ENCODE results near the gene SDK1. TPM values are rescaled to one million over a fixed set of nuclear protein-coding genes. Genes with fewer than 3 reads are reported as not detected.

The SDK1 gene
- total RNA-seq, 4 donors from 2014 or later: 2.0 to 9.3 (median 3.8) TPM

GRCh38 chr7:3327099-3327498 lies 26.0 kb downstream of the SDK1 start:
- H3K27ac ChIP-seq: no peak overlapping the region
- H3K9me3 ChIP-seq: no peaks in the 10 kb centered on the region
- 77 to 86% methylated on average over 2 of the region's 2 CpGs for WGBS, 2 donors
- intact Hi-C loops (cut with DNase I): no loop called here
- DNase-seq: no peak
- H3K36me3 ChIP-seq: no peaks in the 10 kb centered on the region
- H3K4me1 ChIP-seq: no peaks in the 10 kb centered on the region
- H3K4me3 ChIP-seq: no peak overlapping the region
- H3K27me3 ChIP-seq: peaks cover 0 to 4% (median 0%) of the 10 kb centered on the region in 4 donors
- TF ChIP-seq POLR2A (IDR thresholded peaks at IDR 0.05) (no peak), CTCF (IDR thresholded peaks at IDR 0.05) (no peak)

GRCh38 chr7:3327655-3328054 lies 26.6 kb downstream of the SDK1 start:
- WGBS, 2 donors: 90 to 97% methylated on average over 5 of the region's 5 CpGs
- Histone ChIP-seq H3K27ac (no peak overlapping the region), H3K36me3 (no peaks in the 10 kb centered on the region), H3K27me3 (peaks cover 0 to 3% (median 0%) of the 10 kb centered on the region in 4 donors), H3K4me3 (no peak overlapping the region), H3K9me3 (no peaks in the 10 kb centered on the region), H3K4me1 (no peaks in the 10 kb centered on the region)
- no peak for DNase-seq
- no peak for TF ChIP-seq CTCF (IDR thresholded peaks at IDR 0.05)
- no peak for TF ChIP-seq POLR2A (IDR thresholded peaks at IDR 0.05)
- intact Hi-C loops (cut with DNase I): no loop called here

- H3K9me3 ChIP-seq: no peaks in the 10 kb centered on the region
- intact Hi-C loops (cut with DNase I): no loop called here
- DNase-seq: no peak
- WGBS, 2 donors: 60 to 70% methylated on average over 2 of the region's 2 CpGs
- peaks cover 0 to 14% (median 0%) of the 10 kb centered on the region in 4 donors for H3K27me3 ChIP-seq
- H3K4me3 ChIP-seq: no peak overlapping the region
- H3K4me1 ChIP-seq: peaks cover 0 to 5% (median 0%) of the 10 kb centered on the region in 3 donors
- TF ChIP-seq CTCF (IDR thresholded peaks at IDR 0.05): no peak
- no peak for TF ChIP-seq POLR2A (IDR thresholded peaks at IDR 0.05)
- no peaks in the 10 kb centered on the region for H3K36me3 ChIP-seq
- no peak overlapping the region for H3K27ac ChIP-seq
These were observed 31.3 kb downstream of the SDK1 start for GRCh38 chr7:3332308-3332707.

- no peaks in the 10 kb centered on the region for H3K36me3 ChIP-seq
- TF ChIP-seq POLR2A (IDR thresholded peaks at IDR 0.05): no peak
- no peak for TF ChIP-seq CTCF (IDR thresholded peaks at IDR 0.05)
- peaks cover 0 to 5% (median 0%) of the 10 kb centered on the region in 3 donors for H3K4me1 ChIP-seq
- no peak overlapping the region for H3K4me3 ChIP-seq
- H3K27me3 ChIP-seq: peaks cover 0 to 14% (median 0%) of the 10 kb centered on the region in 4 donors
- no peak for DNase-seq
- intact Hi-C loops (cut with DNase I): no loop called here
- H3K27ac ChIP-seq: no peak overlapping the region
- WGBS, 2 donors: 81 to 97% methylated on average over 2 of the region's 2 CpGs
- no peaks in the 10 kb centered on the region for H3K9me3 ChIP-seq
These were observed 32.8 kb downstream of the SDK1 start for GRCh38 chr7:3333861-3334260.

- no peak overlapping the region for H3K4me3 ChIP-seq
- peaks cover 0 to 5% (median 0%) of the 10 kb centered on the region in 3 donors for H3K4me1 ChIP-seq
- no peaks in the 10 kb centered on the region for H3K9me3 ChIP-seq
- no peaks in the 10 kb centered on the region for H3K36me3 ChIP-seq
- no peak overlapping the region for H3K27ac ChIP-seq
- intact Hi-C loops (cut with DNase I): no loop called here
- peaks cover 0 to 17% (median 0%) of the 10 kb centered on the region in 4 donors for H3K27me3 ChIP-seq
- DNase-seq: no peak
- WGBS, 2 donors: 27 to 50% methylated on average over 1 to 2 of the region's 6 CpGs
- TF ChIP-seq POLR2A (IDR thresholded peaks at IDR 0.05) (no peak), CTCF (IDR thresholded peaks at IDR 0.05) (no peak)
These were observed 35.1 kb downstream of the SDK1 start for GRCh38 chr7:3336042-3336665.
